ENCODE measurements around the gene SLC2A4RG.

Gene SLC2A4RG

GRCh38 chr20:63739130-63740069 lies at the start of gene SLC2A4RG:
Gene SLC2A4RG (plus strand): TSS chr20:63739776. CDS start chr20:63739913, 137 bp downstream.
- no peak for TF ChIP-seq CTCF (IDR thresholded peaks at IDR 0.05; ENCODE audit: control insufficient read depth, insufficient read depth, low read depth, low read length, missing control alignments)
- peak within 1 kb of the TSS; percentile 77 for H3K4me3 ChIP-seq (ENCODE audit: control insufficient read depth, low read depth, low read length)
- DNase-seq (ENCODE audit: low read depth), result no peak

GRCh38 chr20:63690003-63690897 lies 49.3 kb upstream of the SLC2A4RG start:
- no peak overlapping the region for H3K4me3 ChIP-seq (ENCODE audit: control insufficient read depth, low read depth, low read length)
- no peak for DNase-seq (ENCODE audit: low read depth)
- no peak for TF ChIP-seq CTCF (IDR thresholded peaks at IDR 0.05; ENCODE audit: control insufficient read depth, insufficient read depth, low read depth, low read length, missing control alignments)

DNA sequence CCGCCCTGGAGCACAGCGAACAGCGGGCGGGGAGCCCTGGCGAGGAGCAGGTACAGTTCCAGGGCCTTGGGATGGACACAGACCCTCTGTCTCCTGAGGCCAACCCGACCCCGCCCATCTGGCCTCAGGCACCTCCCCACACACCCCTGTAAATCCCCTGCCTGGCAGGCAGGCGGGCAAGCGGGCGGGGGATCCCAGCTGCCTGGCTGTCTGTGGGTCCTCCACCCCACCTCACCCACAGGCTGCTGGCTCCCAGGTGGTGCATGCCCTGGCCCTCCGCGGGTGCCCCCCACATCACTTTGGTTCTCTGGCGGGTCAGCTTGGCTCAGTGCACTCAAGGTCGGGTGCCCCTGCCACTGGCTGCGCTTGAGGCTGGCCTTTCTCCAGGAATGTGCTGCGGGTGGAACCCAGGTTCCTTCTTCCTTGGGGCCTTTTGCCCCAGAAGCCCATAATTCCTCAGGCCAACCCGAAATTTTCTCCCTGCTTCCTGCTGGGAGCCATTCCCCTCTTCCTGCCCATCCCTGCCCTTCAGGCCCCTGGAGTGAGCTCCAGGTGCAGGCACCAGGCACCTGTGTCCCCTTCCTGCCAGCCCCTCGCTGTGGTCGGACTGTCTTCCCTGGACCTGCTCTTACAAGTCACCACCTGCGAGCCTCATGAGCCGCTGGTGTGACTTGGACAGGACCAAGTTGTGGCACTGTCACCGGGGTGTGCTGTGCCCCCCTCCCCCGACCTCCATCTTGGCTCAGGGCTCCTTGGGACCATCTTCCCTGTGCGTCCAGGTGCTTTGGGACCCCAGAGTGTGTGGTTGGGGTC lies 48.5 kb upstream of the SLC2A4RG start:
- no peak for TF ChIP-seq CTCF (IDR thresholded peaks at IDR 0.05; ENCODE audit: control insufficient read depth, insufficient read depth, low read depth, low read length, missing control alignments)
- DNase-seq (ENCODE audit: low read depth), result no peak
- H3K4me3 ChIP-seq (ENCODE audit: control insufficient read depth, low read depth, low read length), result no peak overlapping the region

- no peak overlapping the region for H3K4me3 ChIP-seq (ENCODE audit: control insufficient read depth, low read depth, low read length)
- no peak for DNase-seq (ENCODE audit: low read depth)
- no peak for TF ChIP-seq CTCF (IDR thresholded peaks at IDR 0.05; ENCODE audit: control insufficient read depth, insufficient read depth, low read depth, low read length, missing control alignments)
These were observed 47.7 kb upstream of the SLC2A4RG start for GRCh38 chr20:63691711-63692435.

DNA sequence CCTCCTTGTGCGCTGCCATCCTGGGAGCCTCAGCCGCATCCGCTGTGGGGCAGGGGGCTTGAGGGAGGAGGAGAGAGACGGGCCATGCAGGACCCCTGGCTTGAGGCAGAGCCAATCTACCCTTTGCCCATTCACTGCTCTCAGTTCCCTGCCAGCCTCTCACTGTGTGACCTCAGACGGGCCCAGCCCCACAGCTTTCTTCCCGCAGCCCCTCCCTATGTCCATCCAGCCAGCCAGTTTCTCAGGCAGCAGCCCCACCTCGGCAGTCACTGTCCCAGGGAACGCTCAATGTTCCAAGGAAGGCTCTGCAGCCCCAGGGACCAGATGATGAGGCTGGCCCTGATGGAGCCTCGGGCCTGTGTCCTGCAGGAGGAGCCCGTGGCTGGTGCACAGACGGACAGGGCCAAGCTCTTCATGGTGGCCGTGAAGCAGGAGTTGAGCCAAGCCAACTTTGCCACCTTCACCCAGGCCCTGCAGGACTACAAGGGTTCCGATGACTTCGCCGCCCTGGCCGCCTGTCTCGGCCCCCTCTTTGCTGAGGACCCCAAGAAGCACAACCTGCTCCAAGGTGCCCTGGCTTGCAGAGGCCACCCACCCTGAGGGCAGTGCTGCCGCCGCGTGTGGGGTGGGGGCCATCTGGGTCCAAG lies 47.0 kb upstream of the SLC2A4RG start:
- no peak overlapping the region for H3K4me3 ChIP-seq (ENCODE audit: control insufficient read depth, low read depth, low read length)
- DNase-seq (ENCODE audit: low read depth), result no peak
- no peak for TF ChIP-seq CTCF (IDR thresholded peaks at IDR 0.05; ENCODE audit: control insufficient read depth, insufficient read depth, low read depth, low read length, missing control alignments)
